ENCODE measurements around the gene TENM4. TPM values are rescaled to one million over a fixed set of nuclear protein-coding genes. Genes with fewer than 3 reads are reported as not detected.

The TENM4 gene
- total RNA-seq, 4 donors from 2014 or later: 7.7 to 39.3 (median 16.1) TPM

GRCh38 chr11:78768971-78769370, 671.9 kb downstream of the TENM4 start:
- no peak for DNase-seq
- no peak for TF ChIP-seq POLR2A (IDR thresholded peaks at IDR 0.05)
- TF ChIP-seq, protein P1, sequence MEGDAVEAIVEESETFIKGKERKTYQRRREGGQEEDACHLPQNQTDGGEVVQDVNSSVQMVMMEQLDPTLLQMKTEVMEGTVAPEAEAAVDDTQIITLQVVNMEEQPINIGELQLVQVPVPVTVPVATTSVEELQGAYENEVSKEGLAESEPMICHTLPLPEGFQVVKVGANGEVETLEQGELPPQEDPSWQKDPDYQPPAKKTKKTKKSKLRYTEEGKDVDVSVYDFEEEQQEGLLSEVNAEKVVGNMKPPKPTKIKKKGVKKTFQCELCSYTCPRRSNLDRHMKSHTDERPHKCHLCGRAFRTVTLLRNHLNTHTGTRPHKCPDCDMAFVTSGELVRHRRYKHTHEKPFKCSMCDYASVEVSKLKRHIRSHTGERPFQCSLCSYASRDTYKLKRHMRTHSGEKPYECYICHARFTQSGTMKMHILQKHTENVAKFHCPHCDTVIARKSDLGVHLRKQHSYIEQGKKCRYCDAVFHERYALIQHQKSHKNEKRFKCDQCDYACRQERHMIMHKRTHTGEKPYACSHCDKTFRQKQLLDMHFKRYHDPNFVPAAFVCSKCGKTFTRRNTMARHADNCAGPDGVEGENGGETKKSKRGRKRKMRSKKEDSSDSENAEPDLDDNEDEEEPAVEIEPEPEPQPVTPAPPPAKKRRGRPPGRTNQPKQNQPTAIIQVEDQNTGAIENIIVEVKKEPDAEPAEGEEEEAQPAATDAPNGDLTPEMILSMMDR (IDR thresholded peaks at IDR 0.05): no peak
- H3K36me3 ChIP-seq: peaks cover 0 to 37% (median 0%) of the 10 kb centered on the region in 3 donors
- intact Hi-C loops (cut with DNase I): no loop called here
- H3K4me3 ChIP-seq: no peak overlapping the region
- no peaks in the 10 kb centered on the region for H3K9me3 ChIP-seq
- H3K4me1 ChIP-seq: no peaks in the 10 kb centered on the region
- H3K27me3 ChIP-seq: no peaks in the 10 kb centered on the region
- WGBS, 2 donors: 84% methylated on average over 5 of the region's 5 CpGs
- H3K27ac ChIP-seq: no peak overlapping the region

DNA sequence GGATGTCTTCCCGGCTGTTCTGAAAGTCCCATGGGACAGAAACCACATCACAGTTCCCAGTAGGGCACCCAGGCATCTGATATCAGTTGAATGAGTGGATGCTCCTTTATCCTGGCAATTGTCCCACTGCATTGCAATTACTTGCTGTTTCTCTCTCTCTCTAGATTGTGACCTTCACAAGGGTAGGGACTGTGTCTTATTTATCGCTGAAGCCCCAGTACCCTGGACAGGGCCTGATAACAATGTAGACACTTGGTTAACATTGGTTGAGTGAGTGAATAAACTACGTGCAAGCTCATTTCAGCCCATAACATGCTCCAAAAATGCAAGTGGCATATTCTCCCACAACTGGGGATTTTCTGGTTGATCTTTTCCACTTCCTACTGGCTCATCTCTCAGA, 672.5 kb downstream of the TENM4 start:
- intact Hi-C loops (cut with DNase I): no loop called here
- Histone ChIP-seq H3K27me3 (no peaks in the 10 kb centered on the region), H3K4me1 (no peaks in the 10 kb centered on the region), H3K9me3 (no peaks in the 10 kb centered on the region), H3K27ac (no peak overlapping the region), H3K4me3 (no peak overlapping the region), H3K36me3 (peaks cover 0 to 37% (median 0%) of the 10 kb centered on the region in 3 donors)
- TF ChIP-seq, protein P1 (IDR thresholded peaks at IDR 0.05): no peak
- no peak for TF ChIP-seq POLR2A (IDR thresholded peaks at IDR 0.05)
- 86 to 100% methylated on average over 1 to 2 of the region's 3 CpGs for WGBS, 2 donors
- no peak for DNase-seq

DNA sequence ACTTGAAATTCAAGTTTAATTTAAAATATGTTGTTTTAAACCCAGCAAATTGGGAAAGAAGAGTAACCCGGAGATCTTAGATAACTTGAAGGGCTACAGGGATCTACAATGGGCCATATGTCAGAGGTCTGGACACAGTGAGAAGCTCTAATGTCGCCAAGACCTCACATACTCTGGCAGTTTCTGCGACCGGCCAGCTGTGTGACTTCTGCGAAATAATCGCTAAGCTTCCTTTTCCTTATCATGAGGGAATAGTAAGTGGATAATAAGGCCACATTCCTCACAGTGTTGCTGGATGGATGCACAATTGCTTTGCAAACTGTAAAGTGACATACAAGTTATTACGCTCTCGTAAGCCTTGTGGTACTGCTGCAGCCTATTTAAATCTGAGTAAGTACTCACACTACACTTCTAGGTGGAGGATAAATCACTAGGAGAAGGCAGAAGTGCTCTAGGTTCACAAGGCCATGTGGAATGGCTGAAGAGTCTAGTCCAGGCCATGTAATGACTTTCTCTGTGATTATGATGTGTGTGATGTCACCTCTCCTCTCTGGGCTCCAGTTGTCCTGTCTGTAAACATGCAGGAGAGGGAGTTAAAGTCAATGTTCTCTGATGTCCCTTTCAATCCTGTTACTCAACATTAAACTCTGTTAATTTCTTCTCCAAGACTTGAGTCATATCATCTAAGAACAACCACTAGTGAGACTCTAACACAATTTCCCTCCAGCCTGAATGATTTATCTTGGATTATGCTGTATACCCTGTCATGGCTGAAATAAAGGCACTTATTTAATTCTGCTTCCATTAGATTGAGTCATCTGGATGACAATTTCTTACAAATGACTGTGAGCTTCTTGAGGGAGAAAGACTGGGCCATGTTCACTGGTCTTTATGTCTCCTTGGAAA, 673.5 kb downstream of the TENM4 start:
- Histone ChIP-seq H3K4me1 (no peaks in the 10 kb centered on the region), H3K4me3 (no peak overlapping the region), H3K27me3 (no peaks in the 10 kb centered on the region), H3K9me3 (no peaks in the 10 kb centered on the region), H3K27ac (no peak overlapping the region), H3K36me3 (peaks cover 0 to 37% (median 0%) of the 10 kb centered on the region in 3 donors)
- intact Hi-C loops (cut with DNase I): no loop called here
- DNase-seq: no peak
- 84 to 86% methylated on average over 8 of the region's 8 CpGs for WGBS, 2 donors
- TF ChIP-seq POLR2A (IDR thresholded peaks at IDR 0.05): no peak
- TF ChIP-seq, protein P1 (IDR thresholded peaks at IDR 0.05): no peak

DNA sequence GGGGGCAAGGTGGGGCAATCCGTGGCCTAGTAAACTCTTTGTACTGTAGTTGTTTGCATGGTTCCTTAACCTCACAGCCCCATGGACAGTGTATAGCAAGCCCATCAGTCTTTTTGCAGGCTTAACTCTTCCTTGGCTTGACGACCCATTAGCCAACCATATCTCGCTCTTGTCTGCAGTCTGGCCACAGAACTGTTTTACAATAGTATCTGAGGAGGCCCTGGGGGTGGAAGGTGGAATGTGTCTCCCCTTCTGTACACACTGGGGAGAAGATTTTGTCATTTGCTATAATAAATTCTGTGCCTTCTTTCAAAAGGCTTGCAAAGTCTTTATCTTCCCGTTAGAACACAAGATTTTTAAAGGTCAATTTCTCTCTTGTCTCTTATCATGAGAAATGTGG, 675.9 kb downstream of the TENM4 start:
- Histone ChIP-seq H3K9me3 (no peaks in the 10 kb centered on the region), H3K4me1 (no peaks in the 10 kb centered on the region), H3K36me3 (peaks cover 0 to 27% (median 0%) of the 10 kb centered on the region in 3 donors), H3K27ac (no peak overlapping the region), H3K4me3 (no peak overlapping the region), H3K27me3 (no peaks in the 10 kb centered on the region)
- WGBS, 2 donors: 76 to 86% methylated on average over 3 to 4 of the region's 4 CpGs
- intact Hi-C loops (cut with DNase I): no loop called here
- no peak for TF ChIP-seq POLR2A (IDR thresholded peaks at IDR 0.05)
- TF ChIP-seq, protein P1 (IDR thresholded peaks at IDR 0.05): no peak
- DNase-seq: no peak

DNA sequence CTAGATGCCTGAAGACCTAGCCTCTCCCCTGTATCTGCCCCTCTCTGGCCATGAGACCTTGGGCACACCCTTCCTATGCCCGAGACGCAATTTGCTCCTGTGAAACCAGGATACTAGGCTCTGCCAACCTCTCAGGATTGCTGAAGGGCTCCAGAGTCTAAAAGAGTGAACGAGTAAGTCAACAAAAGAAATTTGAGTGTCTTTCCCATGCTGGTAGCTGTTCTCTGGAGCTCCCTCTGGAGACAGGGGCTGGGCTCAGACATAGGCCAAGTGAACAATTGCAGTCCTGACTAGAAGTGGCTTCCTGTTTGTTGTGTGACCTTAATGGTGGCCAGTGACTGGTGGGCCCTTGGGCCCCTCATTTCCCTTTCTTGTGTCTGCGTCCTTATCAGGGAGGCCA, 677.2 kb downstream of the TENM4 start:
- 88 to 100% methylated on average over 2 to 3 of the region's 4 CpGs for WGBS, 2 donors
- DNase-seq: no peak
- TF ChIP-seq, protein P1 (IDR thresholded peaks at IDR 0.05): no peak
- TF ChIP-seq POLR2A (IDR thresholded peaks at IDR 0.05): no peak
- Histone ChIP-seq H3K36me3 (peaks cover 0 to 14% (median 0%) of the 10 kb centered on the region in 3 donors), H3K4me1 (no peaks in the 10 kb centered on the region), H3K9me3 (no peaks in the 10 kb centered on the region), H3K4me3 (no peak overlapping the region), H3K27me3 (no peaks in the 10 kb centered on the region), H3K27ac (no peak overlapping the region)
- intact Hi-C loops (cut with DNase I): no loop called here
